Neural progenitor cell (in vitro differentiated cells): ENCODE measurements around the gene MINDY3.

ENCODE experiments used
- CTCF ChIP-seq: fragments of 200-600 bp; sonication (generic); IDR thresholded peaks from 2 replicates; pipeline ENCODE4 v1.5.1; 2017; ENCODE audit warnings: antibody characterized with exemption, mild to moderate bottlenecking
- EZH2 ChIP-seq: fragments of 200-600 bp; sonication (generic); IDR thresholded peaks from 2 replicates; pipeline ENCODE4 v1.6.1; 2017; ENCODE audit warnings: antibody characterized with exemption, mild to moderate bottlenecking, moderate library complexity

GRCh38 chr10:15801147-15801546 is 59.2 kb downstream of the MINDY3 start:
- no peak for TF ChIP-seq CTCF
- no peak for TF ChIP-seq EZH2
